ENCODE data around the gene ARSB. TPM values are rescaled to one million over a fixed set of nuclear protein-coding genes. Genes with fewer than 3 reads are reported as not detected.

ARSB gene
- total and polyA plus RNA-seq, 3 donors from 2014 or later, result 5.3 to 12.9 (median 11.8) TPM

DNA sequence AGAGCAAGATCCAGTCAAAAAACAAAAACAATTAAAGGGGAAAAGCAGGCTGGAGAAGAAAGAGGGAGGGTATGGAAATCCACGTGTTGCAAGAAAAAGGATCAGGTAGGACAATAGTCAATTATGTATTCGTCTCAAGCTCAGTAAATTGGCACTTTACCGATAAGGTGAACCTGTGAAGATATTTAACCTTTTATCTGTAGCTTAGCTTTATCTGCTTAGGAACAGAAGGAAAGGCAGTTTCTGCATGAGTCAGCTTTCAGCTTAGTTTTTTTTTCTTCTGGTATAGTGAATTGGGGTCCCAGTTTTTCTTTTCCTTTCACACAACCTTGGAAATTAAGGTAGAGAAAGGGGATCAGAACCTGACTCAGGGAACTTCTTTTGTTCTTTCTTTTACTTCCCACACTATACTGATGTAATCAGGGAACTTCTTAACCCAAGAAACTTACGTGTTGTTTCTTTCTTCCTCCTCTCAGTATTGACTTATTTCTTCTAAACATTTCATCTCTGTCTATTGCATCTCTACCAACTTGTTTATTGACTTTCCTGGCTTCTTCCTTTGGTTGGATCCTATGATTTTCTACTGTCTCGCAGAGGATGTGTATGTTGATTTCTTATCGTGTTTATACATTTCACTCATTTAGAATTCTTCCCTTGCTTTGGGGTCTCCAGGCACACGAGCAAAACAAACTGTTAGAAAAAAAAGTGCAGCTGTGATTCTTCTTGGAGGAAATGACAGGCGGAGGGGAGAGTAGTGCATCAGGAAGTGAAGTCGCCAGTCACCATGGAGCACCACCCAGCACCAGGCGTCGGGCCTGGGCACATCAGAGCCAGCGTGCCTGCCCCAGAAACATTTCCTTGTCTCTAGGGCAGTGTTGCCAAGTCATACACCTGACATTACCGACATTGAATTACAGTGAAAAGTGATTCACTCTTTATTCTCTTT, 213.6 kb downstream of the ARSB start:
- no peak for DNase-seq
- Histone ChIP-seq H3K4me1 (no peaks in the 10 kb centered on the region), H3K36me3 (ENCODE audit: low read depth, missing control alignments) (no peaks in the 10 kb centered on the region), H3K27me3 (no peaks in the 10 kb centered on the region), H3K27ac (no peak overlapping the region), H3K4me3 (no peak overlapping the region), H3K9me3 (no peaks in the 10 kb centered on the region)
- intact Hi-C loops (cut with DNase I; ENCODE audit: low total_unique reads), result no loop called here
- 72 to 74% methylated on average over 13 of the region's 13 CpGs for WGBS, 2 donors
- TF ChIP-seq, protein P1, sequence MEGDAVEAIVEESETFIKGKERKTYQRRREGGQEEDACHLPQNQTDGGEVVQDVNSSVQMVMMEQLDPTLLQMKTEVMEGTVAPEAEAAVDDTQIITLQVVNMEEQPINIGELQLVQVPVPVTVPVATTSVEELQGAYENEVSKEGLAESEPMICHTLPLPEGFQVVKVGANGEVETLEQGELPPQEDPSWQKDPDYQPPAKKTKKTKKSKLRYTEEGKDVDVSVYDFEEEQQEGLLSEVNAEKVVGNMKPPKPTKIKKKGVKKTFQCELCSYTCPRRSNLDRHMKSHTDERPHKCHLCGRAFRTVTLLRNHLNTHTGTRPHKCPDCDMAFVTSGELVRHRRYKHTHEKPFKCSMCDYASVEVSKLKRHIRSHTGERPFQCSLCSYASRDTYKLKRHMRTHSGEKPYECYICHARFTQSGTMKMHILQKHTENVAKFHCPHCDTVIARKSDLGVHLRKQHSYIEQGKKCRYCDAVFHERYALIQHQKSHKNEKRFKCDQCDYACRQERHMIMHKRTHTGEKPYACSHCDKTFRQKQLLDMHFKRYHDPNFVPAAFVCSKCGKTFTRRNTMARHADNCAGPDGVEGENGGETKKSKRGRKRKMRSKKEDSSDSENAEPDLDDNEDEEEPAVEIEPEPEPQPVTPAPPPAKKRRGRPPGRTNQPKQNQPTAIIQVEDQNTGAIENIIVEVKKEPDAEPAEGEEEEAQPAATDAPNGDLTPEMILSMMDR (IDR thresholded peaks at IDR 0.05), result no peak
- no peak for TF ChIP-seq POLR2A (IDR thresholded peaks at IDR 0.05)

DNA sequence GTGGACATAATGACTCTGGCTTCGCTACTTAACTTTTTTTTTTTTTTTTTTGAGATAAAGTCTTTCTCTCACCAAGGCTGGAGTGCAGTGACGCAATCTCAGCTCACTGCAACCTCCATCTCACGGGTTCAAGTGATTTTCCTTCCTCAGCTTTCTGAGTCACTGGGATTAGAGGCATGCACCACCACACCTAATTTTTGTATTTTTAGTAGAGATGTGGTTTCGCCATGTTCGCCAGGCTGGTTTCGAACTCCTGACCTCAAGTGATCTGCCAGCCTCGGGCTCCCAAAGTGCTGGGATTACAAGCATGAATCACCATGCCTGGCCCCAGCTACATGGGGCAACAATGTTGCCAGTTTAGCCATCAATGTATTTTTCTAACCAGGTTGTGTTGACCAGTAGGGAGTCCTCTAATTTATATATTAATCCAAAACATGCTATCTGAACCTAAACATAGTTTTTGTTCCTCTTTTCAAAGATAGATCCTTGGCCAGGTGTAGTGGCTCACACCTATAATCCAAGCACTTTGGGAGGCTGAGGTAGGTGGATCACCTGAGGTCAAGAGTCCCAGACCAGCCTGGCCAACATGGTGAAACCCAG, 216.2 kb downstream of the ARSB start:
- H3K4me1 ChIP-seq, result no peaks in the 10 kb centered on the region
- intact Hi-C loops (cut with DNase I; ENCODE audit: low total_unique reads), result no loop called here
- no peaks in the 10 kb centered on the region for H3K36me3 ChIP-seq (ENCODE audit: low read depth, missing control alignments)
- H3K27me3 ChIP-seq, result no peaks in the 10 kb centered on the region
- H3K9me3 ChIP-seq, result no peaks in the 10 kb centered on the region
- H3K27ac ChIP-seq, result no peak overlapping the region
- TF ChIP-seq, protein P1 (IDR thresholded peaks at IDR 0.05), result no peak
- no peak for TF ChIP-seq POLR2A (IDR thresholded peaks at IDR 0.05)
- WGBS, 2 donors, result 89 to 92% methylated on average over 7 of the region's 7 CpGs
- no peak for DNase-seq
- H3K4me3 ChIP-seq, result no peak overlapping the region

DNA sequence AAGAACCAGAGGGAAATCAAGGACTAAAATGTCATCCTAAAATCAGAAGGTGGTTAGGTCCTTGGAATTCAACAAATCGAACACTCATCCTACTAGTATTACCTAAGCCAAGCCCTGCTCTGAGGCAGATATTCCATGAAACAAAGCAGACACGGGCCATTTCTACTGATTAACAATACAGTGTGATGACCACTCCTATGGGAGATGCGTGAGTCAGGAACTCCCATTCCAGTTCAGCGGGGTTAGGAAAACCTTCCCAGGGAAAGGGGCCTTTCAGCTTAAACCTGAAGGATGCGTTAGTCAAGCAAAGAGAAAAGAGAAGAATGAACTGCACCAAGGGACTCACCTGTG, 218.7 kb downstream of the ARSB start:
- Histone ChIP-seq H3K36me3 (ENCODE audit: low read depth, missing control alignments) (no peaks in the 10 kb centered on the region), H3K27ac (no peak overlapping the region), H3K27me3 (no peaks in the 10 kb centered on the region), H3K4me1 (no peaks in the 10 kb centered on the region), H3K4me3 (no peak overlapping the region), H3K9me3 (no peaks in the 10 kb centered on the region)
- intact Hi-C loops (cut with DNase I; ENCODE audit: low total_unique reads), result no loop called here
- DNase-seq, result no peak
- 94 to 95% methylated on average over 5 of the region's 5 CpGs for WGBS, 2 donors
- TF ChIP-seq POLR2A (IDR thresholded peaks at IDR 0.05), result no peak
- TF ChIP-seq, protein P1 (IDR thresholded peaks at IDR 0.05), result no peak

DNA sequence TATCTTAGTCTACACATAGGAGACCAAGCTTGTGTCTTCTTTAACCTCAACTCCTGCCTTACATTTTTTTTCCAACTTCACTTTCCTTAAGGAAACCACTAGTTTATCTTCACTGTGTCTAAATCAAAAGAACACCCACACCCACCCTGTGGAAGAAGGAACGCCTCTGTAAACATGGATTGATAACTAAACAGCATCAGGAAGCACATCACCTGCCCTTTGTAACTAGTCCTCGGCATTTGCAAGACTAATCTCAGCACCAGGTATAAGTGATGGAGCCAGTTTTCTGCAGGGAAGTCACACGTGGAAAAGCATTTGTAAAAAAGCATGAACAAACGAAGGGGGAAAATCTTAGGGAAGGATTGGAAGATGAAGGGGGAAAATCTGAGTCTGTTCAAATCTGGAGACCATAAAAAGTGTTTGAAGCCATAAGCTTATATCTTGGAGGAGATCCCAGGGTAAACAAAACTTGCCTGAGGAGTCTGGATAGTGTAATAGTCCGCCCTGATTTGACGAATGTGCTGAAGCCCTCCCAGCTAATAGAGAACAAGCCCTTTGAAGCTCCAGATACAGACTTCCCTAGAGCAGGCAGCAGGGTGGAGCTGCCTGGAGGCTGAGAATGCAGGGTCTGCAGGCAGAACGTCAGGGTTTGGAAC, 219.2 kb downstream of the ARSB start:
- no peak for TF ChIP-seq POLR2A (IDR thresholded peaks at IDR 0.05)
- TF ChIP-seq, protein P1 (IDR thresholded peaks at IDR 0.05), result no peak
- no peak for DNase-seq
- Histone ChIP-seq H3K27ac (no peak overlapping the region), H3K36me3 (ENCODE audit: low read depth, missing control alignments) (no peaks in the 10 kb centered on the region), H3K9me3 (no peaks in the 10 kb centered on the region), H3K27me3 (no peaks in the 10 kb centered on the region), H3K4me3 (no peak overlapping the region), H3K4me1 (no peaks in the 10 kb centered on the region)
- 75 to 81% methylated on average over 7 of the region's 7 CpGs for WGBS, 2 donors
- intact Hi-C loops (cut with DNase I; ENCODE audit: low total_unique reads), result no loop called here
